GM06990 (cell line): Measurements from ENCODE around the gene TM9SF1.

Source experiments
- DNase-seq: peaks from one replicate; pipeline ENCODE4 v3.0.0-alpha.2; 2011; ENCODE audit not compliant: insufficient read length; ENCODE audit errors: extremely low read depth
- H3K27me3 ChIP-seq: replicated peaks from 2 replicates; pipeline ENCODE4 v1.6.0; 2011; ENCODE audit warnings: low read length; ENCODE audit not compliant: control insufficient read depth, insufficient read depth
- H3K36me3 ChIP-seq: 2 replicates; pipeline ENCODE4 v1.5.1; 2011; ENCODE audit warnings: low read length; ENCODE audit not compliant: control insufficient read depth, insufficient read depth
- H3K4me3 ChIP-seq: replicated peaks from 2 replicates; pipeline ENCODE4 v1.5.1; 2011; ENCODE audit warnings: low read depth, mild to moderate bottlenecking, control low read depth, low read length
- CTCF ChIP-seq: IDR thresholded peaks from 2 replicates; pipeline ENCODE4 v1.5.1; 2011; ENCODE audit warnings: low read length, control low read depth, mild to moderate bottlenecking, inconsistent platforms; ENCODE audit not compliant: insufficient read depth, poor library complexity, severe bottlenecking

TM9SF1 gene

GRCh38 chr14:24190416-24190815, 4.8 kb downstream of the TM9SF1 start:
- no peak for TF ChIP-seq CTCF
- Histone ChIP-seq H3K36me3 (peaks cover 24% of the 10 kb centered on the region), H3K4me3 (no peak overlapping the region), H3K27me3 (no peaks in the 10 kb centered on the region)
- no peak for DNase-seq

- no peak for TF ChIP-seq CTCF
- H3K36me3 ChIP-seq, result peaks cover 33% of the 10 kb centered on the region
- H3K4me3 ChIP-seq, result no peak overlapping the region
- H3K27me3 ChIP-seq, result no peaks in the 10 kb centered on the region
- DNase-seq, result no peak
Observed at GRCh38 chr14:24189460-24189859, 5.8 kb downstream of the TM9SF1 start.

GRCh38 chr14:24189059-24189375, 6.2 kb downstream of the TM9SF1 start:
- Histone ChIP-seq H3K36me3 (peaks cover 37% of the 10 kb centered on the region), H3K4me3 (peak overlapping the region; percentile 29), H3K27me3 (no peaks in the 10 kb centered on the region)
- no peak for TF ChIP-seq CTCF
- no peak for DNase-seq

GRCh38 chr14:24188251-24189058, 6.8 kb downstream of the TM9SF1 start, which contains the start of gene IPO4:
Gene IPO4, minus strand, starts transcription at chr14:24188816. Its CDS starts 29 bp downstream, at chr14:24188787.
- H3K27me3 ChIP-seq, result no peaks in the 10 kb centered on the region
- DNase-seq, result peak; percentile 89
- peak within 1 kb of the TSS; percentile 83 for H3K4me3 ChIP-seq
- H3K36me3 ChIP-seq, result peaks cover 42% of the 10 kb centered on the region
- TF ChIP-seq CTCF, result no peak

GRCh38 chr14:24187539-24187915, 7.7 kb downstream of the TM9SF1 start:
- DNase-seq, result no peak
- TF ChIP-seq CTCF, result no peak
- Histone ChIP-seq H3K27me3 (no peaks in the 10 kb centered on the region), H3K4me3 (peak overlapping the region; percentile 83), H3K36me3 (peaks cover 49% of the 10 kb centered on the region)
